RWPE1 (cell line): ENCODE data around the gene BRAF.

Experiments
- CTCF ChIA-PET: fragments of 350-600 bp; sonication (Branson Sonifier 250); formaldehyde crosslinking; extraction: SDS; loops from one replicate; lab custom pipeline; 2021; lab: Yijun Ruan, JAX
- POLR2A ChIA-PET: fragments of 400-600 bp; formaldehyde crosslinking; extraction: SDS; loops from one replicate; lab custom pipeline; 2020; ENCODE audit warnings: antibody characterized with exemption; ENCODE audit not compliant: low non-redundant PET; lab: Yijun Ruan, JAX
- DNase-seq: peaks from one replicate; pipeline ENCODE4 v3.0.0; 2012; ENCODE audit warnings: low spot score
- H3K27ac ChIP-seq: fragments of 450-650 bp; 2 replicates; pipeline ENCODE4 v1.5.1; 2017
- TF ChIP-seq, protein P1 (sequence below): fragments of 450-650 bp; conservative IDR thresholded peaks from 2 replicates; pipeline ENCODE4 v1.5.1; 2017; ENCODE audit warnings: low read depth, mild to moderate bottlenecking

The BRAF gene

DNA sequence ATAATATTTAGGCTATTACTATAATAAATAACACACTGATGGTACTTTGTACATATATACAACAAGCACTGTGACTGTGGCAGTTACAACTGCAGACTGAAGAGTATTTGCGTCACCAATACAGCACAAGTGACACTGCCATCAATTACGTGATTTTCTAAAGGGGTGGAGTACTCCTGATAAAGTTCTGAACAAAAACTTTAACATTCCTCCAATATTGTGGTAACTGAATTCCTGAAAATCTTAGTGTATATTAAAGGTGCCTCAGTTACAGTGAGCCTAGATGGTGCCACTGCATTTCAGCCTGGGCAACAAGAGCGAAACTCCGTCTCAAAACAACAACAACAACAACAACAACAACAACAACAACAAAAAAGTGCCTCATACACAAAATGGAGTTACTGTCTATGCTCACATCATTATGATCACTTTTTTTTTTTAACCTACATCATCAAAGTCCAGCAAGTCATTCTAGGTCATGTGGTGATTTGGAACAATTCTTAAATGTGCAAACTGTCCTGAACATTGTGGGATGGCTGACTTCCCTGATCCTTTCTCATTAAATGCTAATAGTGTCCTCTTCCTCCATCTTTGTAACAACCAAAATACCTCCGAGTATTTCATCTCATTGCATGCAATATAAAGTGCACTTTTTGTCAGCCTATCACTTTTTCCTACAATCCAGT, 15.1 kb downstream of the BRAF start:
- no peak for DNase-seq
- TF ChIP-seq, protein P1, sequence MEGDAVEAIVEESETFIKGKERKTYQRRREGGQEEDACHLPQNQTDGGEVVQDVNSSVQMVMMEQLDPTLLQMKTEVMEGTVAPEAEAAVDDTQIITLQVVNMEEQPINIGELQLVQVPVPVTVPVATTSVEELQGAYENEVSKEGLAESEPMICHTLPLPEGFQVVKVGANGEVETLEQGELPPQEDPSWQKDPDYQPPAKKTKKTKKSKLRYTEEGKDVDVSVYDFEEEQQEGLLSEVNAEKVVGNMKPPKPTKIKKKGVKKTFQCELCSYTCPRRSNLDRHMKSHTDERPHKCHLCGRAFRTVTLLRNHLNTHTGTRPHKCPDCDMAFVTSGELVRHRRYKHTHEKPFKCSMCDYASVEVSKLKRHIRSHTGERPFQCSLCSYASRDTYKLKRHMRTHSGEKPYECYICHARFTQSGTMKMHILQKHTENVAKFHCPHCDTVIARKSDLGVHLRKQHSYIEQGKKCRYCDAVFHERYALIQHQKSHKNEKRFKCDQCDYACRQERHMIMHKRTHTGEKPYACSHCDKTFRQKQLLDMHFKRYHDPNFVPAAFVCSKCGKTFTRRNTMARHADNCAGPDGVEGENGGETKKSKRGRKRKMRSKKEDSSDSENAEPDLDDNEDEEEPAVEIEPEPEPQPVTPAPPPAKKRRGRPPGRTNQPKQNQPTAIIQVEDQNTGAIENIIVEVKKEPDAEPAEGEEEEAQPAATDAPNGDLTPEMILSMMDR, result no peak
- ChIA-PET CTCF (no interaction called here), POLR2A (no interaction called here)
- H3K27ac ChIP-seq, result no peak overlapping the region

DNA sequence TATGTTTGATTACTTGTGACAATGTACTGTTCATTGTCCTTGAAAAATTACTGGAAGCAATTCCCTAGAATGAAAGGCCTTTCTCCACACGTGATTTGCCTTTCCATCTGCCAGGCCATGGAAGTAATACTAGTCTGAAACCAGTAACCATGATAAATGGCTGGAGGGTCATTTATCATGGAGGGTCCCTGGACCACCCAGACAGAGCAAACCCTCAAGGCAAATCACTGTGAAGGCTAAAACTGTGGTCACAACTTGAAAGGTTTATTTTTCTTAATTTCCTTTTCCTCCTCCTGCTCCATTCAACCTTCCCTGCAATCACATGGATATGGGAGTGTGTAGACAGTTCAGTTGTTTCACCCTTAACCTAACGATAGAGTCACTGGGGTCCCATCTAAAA, 16.4 kb downstream of the BRAF start:
- H3K27ac ChIP-seq, result no peak overlapping the region
- CTCF ChIA-PET, result no interaction called here
- POLR2A ChIA-PET, result no interaction called here
- no peak for DNase-seq
- TF ChIP-seq, protein P1, result no peak

DNA sequence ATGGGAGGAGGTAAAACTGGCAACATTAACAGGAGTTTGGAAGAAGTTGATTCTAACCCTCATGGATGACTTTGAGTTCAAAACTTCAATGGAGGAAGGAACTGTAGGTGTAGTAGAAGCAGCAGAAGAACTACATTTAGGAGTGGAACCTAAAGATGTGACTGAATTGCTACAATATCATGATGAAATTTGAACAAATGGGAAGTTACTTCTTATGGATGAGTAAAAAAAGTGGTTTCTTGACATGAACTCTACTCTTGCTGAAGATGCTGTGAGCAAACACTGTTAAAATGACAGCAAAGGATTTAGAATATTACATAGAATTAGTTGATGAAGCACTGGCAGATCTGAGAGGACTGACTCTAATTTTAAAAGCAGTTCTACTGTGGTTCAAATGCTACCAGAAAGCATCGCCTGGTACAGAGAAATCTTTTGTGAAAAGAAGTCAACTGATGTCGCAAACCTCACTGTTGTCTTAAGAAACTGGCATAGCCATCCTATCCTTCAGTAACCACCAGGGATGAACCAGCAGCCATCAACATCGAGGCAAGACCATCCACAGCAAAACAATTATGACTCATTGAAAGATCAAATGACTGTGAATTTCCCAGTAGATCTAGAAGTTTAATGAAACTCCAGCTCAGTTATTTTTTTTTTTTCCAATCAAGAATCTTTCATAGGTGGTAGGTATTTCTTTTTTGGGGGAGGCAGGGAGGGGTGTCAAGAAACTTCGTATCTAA, 20.8 kb downstream of the BRAF start:
- no peak overlapping the region for H3K27ac ChIP-seq
- ChIA-PET POLR2A (no interaction called here), CTCF (no interaction called here)
- TF ChIP-seq, protein P1, result no peak
- DNase-seq, result no peak

DNA sequence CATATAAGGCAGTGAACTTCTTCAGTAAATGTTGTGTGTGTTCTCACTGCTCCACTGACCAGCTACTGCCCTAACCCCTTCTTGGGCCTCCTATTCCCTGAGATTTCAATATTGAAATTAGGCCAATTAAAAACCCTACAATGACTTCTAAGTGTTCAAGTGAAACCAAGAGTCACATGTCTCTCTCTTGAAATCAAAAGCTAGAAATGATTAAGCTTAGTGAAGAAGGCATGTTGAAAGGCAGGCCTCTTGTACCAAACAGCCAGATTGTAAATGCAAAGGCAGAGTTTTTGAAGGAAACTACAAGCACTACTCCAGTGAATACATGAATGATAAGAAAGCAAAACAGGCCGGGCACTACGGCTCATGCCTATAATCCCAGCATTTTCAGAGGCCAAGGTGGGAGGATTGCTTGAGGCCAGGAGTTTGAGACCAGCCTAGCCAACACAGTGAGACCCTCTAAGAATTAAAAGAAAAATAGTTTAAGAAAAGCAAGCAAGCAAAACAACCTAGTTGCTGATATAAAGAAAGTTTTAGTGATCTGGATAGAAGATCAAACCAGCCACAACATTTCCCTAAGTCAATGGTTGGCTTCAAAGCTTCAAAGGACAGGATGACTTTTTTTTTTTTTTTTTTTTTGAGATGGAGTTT, 22.3 kb downstream of the BRAF start:
- ChIA-PET CTCF (interaction anchor here (0.7 kb wide), 1 partner anchor 8 kb away, joined by 6 read pairs; no protein-coding TSS in a partner anchor), POLR2A (no interaction called here)
- DNase-seq, result no peak
- no peak overlapping the region for H3K27ac ChIP-seq
- TF ChIP-seq, protein P1, result no peak

DNA sequence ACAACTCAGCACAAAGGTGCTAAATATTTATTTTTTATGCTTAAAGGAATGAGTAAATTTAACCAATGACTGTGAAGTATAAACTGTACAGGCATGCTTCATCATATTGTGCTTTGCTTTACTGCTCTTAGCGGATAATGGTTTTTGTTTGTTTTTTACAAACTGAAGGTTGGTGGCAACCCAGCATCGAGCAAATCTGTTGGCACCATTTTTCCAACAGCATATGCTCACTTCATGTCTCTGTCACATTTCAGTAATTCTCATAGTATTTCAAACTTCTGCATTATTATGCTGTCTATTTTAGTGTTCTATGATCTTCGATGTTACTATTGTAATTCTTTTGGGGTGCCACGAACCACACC, 22.8 kb downstream of the BRAF start:
- ChIA-PET CTCF (no interaction called here), POLR2A (no interaction called here)
- TF ChIP-seq, protein P1, result no peak

DNA sequence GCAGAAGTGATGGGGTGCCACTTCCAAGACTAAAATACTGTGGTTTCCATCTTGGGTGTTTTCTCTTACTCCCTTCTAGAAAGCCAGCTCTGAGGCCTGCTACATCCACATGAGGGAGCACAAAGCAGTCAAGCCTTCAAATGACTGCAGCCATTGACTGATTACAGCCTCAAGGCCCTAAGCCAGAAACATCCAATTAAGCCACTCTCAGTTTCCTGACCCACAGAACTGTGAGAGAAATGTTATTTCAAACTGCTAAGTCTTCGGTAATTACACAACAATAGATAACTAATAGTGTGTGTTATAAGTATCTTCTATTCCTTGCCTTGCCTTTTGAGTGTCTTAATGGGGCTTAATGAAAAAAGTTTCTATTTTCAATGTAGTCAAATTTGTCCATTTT, 24.8 kb downstream of the BRAF start:
- H3K27ac ChIP-seq, result no peak overlapping the region
- ChIA-PET CTCF (no interaction called here), POLR2A (no interaction called here)
- TF ChIP-seq, protein P1, result no peak
- no peak for DNase-seq

More for the DNA sequence above, 22.8 kb downstream of the BRAF start:
- no peak overlapping the region for H3K27ac ChIP-seq
- DNase-seq, result no peak
